ENCODE measurements around the gene AMDHD2. TPM values are rescaled to one million over a fixed set of nuclear protein-coding genes. Genes with fewer than 3 reads are reported as not detected.

The AMDHD2 gene
- total RNA-seq, 6 experiments from 2014 or later, result 12.3 to 24.9 (median 21.4) TPM

GRCh38 chr16:2497695-2498484 lies 22.3 kb upstream of the AMDHD2 start:
- ATAC-seq (peak in 2 of 4 donors; percentile 0 to 2), DNase-seq (no peak)
- intact Hi-C loops (cut with DNase I), result loop anchor here (5.0 to 10.0 kb wide), 2 partner anchors 63 to 156 kb away; partner anchors contain the start of gene ABCA3 (in 1 of the 2)

GRCh38 chr16:2498531-2499253 lies 21.5 kb upstream of the AMDHD2 start:
- 28% methylated on average over 5 of the region's 15 CpGs for WGBS (ENCODE audit: insufficient coverage, low coverage, low lambda C conversion rate, missing lambda C conversion rate)
- H3K27me3 ChIP-seq, result no peaks in the 10 kb centered on the region
- H3K4me3 ChIP-seq, result no peak overlapping the region
- peak in 3 of 4 donors; percentile 20 to 39 (median 24) for ATAC-seq
- no peaks in the 10 kb centered on the region for H3K36me3 ChIP-seq
- peak overlapping the region in 1 of 3 donors; percentile 36 for H3K27ac ChIP-seq
- H3K4me1 ChIP-seq, result peaks cover 0 to 43% (median 21%) of the 10 kb centered on the region in 4 donors
- DNase-seq, result peak in 2 of 3 donors; percentile 64 to 86
- H3K9me3 ChIP-seq, result no peaks in the 10 kb centered on the region
- intact Hi-C loops (cut with DNase I), result loop anchor here (5.0 to 10.0 kb wide), 2 partner anchors 64 to 156 kb away; partner anchors contain the start of gene ABCA3 (in 1 of the 2)
- TF ChIP-seq, protein P1, sequence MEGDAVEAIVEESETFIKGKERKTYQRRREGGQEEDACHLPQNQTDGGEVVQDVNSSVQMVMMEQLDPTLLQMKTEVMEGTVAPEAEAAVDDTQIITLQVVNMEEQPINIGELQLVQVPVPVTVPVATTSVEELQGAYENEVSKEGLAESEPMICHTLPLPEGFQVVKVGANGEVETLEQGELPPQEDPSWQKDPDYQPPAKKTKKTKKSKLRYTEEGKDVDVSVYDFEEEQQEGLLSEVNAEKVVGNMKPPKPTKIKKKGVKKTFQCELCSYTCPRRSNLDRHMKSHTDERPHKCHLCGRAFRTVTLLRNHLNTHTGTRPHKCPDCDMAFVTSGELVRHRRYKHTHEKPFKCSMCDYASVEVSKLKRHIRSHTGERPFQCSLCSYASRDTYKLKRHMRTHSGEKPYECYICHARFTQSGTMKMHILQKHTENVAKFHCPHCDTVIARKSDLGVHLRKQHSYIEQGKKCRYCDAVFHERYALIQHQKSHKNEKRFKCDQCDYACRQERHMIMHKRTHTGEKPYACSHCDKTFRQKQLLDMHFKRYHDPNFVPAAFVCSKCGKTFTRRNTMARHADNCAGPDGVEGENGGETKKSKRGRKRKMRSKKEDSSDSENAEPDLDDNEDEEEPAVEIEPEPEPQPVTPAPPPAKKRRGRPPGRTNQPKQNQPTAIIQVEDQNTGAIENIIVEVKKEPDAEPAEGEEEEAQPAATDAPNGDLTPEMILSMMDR (IDR thresholded peaks at IDR 0.05), result no peak
- no peak for TF ChIP-seq POLR2A (IDR thresholded peaks at IDR 0.05)

More at GRCh38 chr16:2497695-2498484, 22.3 kb upstream of the AMDHD2 start:
- TF ChIP-seq POLR2A (IDR thresholded peaks at IDR 0.05), result no peak
- TF ChIP-seq, protein P1 (IDR thresholded peaks at IDR 0.05), result no peak
- Histone ChIP-seq H3K9me3 (no peaks in the 10 kb centered on the region), H3K4me1 (peaks cover 0 to 35% (median 17%) of the 10 kb centered on the region in 4 donors), H3K36me3 (no peaks in the 10 kb centered on the region), H3K4me3 (no peak overlapping the region), H3K27me3 (no peaks in the 10 kb centered on the region), H3K27ac (peak overlapping the region in 2 of 3 donors; percentile 29 to 41)
- WGBS (ENCODE audit: insufficient coverage, low coverage, low lambda C conversion rate, missing lambda C conversion rate), result 30% methylated on average over 4 of the region's 26 CpGs

- Histone ChIP-seq H3K27me3 (no peaks in the 10 kb centered on the region), H3K4me3 (no peak overlapping the region), H3K27ac (no peak overlapping the region), H3K4me1 (peaks cover 0 to 44% (median 23%) of the 10 kb centered on the region in 4 donors), H3K9me3 (no peaks in the 10 kb centered on the region), H3K36me3 (no peaks in the 10 kb centered on the region)
- intact Hi-C loops (cut with DNase I), result loop anchor here (5.0 to 10.0 kb wide), 2 partner anchors 65 to 157 kb away; partner anchors contain the start of gene ABCA3 (in 1 of the 2)
- DNase-seq (no peak), ATAC-seq (no peak)
- TF ChIP-seq, protein P1 (IDR thresholded peaks at IDR 0.05), result no peak
- WGBS (ENCODE audit: insufficient coverage, low coverage, low lambda C conversion rate, missing lambda C conversion rate), result 70% methylated on average over 2 of the region's 6 CpGs
Measured at GRCh38 chr16:2499454-2499853, 20.7 kb upstream of the AMDHD2 start.

DNA sequence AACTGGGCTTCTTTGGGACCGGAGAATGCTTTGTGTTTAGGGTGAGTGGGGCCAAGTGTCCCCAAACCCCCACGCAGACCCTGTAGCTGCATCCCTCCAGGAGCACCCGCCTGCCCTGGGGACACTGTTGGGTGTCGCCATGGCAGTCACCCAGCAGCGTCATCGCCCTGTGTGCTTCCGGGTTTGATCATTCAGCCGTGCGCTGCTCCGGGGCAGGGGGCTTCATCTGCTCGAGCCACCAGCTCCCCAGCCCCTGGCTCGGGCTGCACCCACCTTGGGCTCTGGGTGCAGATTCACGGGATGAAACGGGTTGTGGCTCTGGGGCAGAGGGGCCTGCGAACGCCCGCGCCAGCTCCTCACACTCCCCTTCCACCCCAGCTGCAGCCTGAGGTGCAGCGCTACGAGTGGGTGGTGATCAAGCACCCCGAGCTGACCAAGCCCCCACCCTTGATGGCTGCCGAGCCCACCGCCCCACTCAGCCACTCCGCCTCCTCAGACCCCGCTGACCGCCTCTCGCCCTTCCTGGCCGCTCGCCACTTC lies 20.2 kb upstream of the AMDHD2 start:
- Histone ChIP-seq H3K36me3 (no peaks in the 10 kb centered on the region), H3K9me3 (no peaks in the 10 kb centered on the region), H3K27ac (no peak overlapping the region), H3K27me3 (no peaks in the 10 kb centered on the region), H3K4me1 (peaks cover 0 to 44% (median 23%) of the 10 kb centered on the region in 4 donors), H3K4me3 (no peak overlapping the region)
- ATAC-seq, result no peak
- WGBS (ENCODE audit: insufficient coverage, low coverage, low lambda C conversion rate, missing lambda C conversion rate), result 100% methylated on average over 2 of the region's 29 CpGs
- no peak for DNase-seq
- TF ChIP-seq POLR2A (IDR thresholded peaks at IDR 0.05), result no peak
- TF ChIP-seq, protein P1 (IDR thresholded peaks at IDR 0.05), result no peak
- intact Hi-C loops (cut with DNase I), result loop anchor here (5.0 to 10.0 kb wide), 3 partner anchors 65 to 305 kb away; partner anchors contain the start of genes ABCA3 (in 2 of the 2) and CASKIN1 (in 2 of the 2)
